Erythroblast (primary cell): ENCODE measurements around the gene SERGEF.

Experiments used
- GATA1 ChIP-seq: IDR thresholded peaks from 2 replicates; pipeline ENCODE4 v1.6.1; 2011; ENCODE audit warnings: low read depth, mild to moderate bottlenecking, control low read depth, low read length, moderate library complexity
- POLR2A ChIP-seq: IDR thresholded peaks from 2 replicates; pipeline ENCODE4 v1.6.1; 2011; ENCODE audit warnings: mild to moderate bottlenecking, low read length

DNA sequence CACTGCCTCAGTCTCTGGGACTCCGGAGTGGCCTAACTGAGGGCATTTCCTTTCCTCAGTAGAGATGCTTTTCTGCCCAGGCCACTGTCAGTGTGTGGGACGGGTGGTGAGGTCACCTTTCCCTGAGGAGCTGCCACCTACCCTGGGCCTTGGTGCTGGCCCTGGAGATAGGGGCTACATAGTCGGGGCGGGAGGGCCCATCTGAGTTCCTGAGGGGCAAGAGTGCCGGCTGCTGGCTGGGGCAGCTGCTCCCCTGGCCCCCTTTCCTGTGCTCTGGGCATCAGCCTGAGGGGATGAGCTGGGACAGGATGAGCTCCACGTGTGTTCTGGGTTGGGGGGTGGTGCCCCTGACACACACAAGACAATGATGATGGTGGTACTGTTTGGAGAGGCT is 272.9 kb downstream of the SERGEF start:
- TF ChIP-seq POLR2A (no peak), GATA1 (no peak)
